Activated CD4-positive, alpha-beta T cell treated with anti-CD3 and anti-CD28 coated beads, Interleukin-2, amount 50 U/mL, for 1 hour (primary cell): ENCODE data around the gene ASF1A.
"Not testable (repeated sequence)": the region's sequence is repeated elsewhere in the genome, so short reads cannot be mapped to it uniquely, and the experiment has no call there.

Experiments
- DNase-seq: peaks from one replicate; pipeline ENCODE4 v3.0.0-alpha.2; 2020

ASF1A gene

GRCh38 chr6:118893807-118894424 is at the start of gene ASF1A:
ASF1A (plus strand) TSS chr6:118894152; CDS start chr6:118894414, 262 bp downstream.
- DNase-seq, result peak; percentile 93

DNA sequence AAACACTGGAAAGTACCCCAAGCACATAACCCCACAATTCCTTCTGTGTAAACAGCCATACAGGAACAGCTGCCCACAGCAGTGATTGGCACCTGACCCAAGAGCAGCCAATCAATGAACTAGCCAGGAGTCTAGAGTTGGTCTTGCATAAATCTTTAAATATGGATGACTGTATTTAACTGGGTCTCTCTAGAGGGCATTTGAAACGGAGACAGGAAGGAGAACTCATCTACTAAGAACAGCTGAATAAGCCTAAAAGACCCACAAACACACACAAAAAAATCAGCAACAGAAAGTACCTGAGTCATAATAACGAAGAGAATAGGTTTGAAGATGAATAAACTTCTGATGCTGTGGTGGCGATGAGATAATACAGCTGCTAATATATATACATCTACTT is 49.0 kb upstream of the ASF1A start:
- no peak for DNase-seq

DNA sequence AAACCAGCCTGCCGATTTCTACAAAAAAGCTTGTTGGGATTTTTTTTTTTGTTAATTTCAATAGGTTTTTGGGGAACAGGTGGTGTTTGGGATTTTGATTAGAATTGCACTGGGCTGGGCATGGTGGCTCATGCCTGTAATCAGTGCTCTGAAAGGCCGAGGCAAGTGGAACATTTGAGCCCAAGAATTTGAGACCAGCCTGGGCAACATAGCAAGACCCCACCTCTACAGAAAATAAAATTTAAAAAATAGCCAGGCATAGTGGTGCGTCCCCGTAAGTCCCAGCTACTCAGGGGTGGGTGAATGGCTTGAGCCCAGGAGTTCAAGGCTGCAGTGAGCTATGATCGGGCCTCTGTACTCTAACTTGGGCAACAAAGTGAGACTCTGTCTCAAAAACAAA is 40.5 kb upstream of the ASF1A start:
- no peak for DNase-seq

- no peak for DNase-seq
Observed at GRCh38 chr6:118856301-118856700, 37.7 kb upstream of the ASF1A start.

- no peak for DNase-seq
Observed at GRCh38 chr6:118859517-118860064, 34.4 kb upstream of the ASF1A start.

DNA sequence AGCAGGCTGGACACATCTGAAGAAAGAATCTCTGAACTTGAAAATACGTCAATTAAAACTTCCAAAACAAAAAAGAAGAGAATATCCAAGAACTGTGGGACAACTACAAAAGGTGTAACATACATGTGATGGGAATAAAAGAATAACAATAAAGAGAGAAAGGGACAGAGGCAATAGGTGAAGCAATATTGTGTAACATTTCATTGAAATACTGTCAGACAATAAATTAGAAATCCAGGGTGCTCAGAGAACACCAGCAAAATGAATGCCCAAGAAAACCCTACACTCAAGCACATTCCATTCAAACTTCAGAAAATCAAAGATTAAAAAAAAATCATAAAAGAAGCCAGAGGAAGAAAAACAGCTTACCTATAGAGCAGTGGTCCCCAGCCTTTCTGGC is 33.6 kb upstream of the ASF1A start:
- no peak for DNase-seq

GRCh38 chr6:118860880-118861279 is 33.1 kb upstream of the ASF1A start:
- no peak for DNase-seq

GRCh38 chr6:118862443-118862842 is 31.5 kb upstream of the ASF1A start:
- no peak for DNase-seq

DNA sequence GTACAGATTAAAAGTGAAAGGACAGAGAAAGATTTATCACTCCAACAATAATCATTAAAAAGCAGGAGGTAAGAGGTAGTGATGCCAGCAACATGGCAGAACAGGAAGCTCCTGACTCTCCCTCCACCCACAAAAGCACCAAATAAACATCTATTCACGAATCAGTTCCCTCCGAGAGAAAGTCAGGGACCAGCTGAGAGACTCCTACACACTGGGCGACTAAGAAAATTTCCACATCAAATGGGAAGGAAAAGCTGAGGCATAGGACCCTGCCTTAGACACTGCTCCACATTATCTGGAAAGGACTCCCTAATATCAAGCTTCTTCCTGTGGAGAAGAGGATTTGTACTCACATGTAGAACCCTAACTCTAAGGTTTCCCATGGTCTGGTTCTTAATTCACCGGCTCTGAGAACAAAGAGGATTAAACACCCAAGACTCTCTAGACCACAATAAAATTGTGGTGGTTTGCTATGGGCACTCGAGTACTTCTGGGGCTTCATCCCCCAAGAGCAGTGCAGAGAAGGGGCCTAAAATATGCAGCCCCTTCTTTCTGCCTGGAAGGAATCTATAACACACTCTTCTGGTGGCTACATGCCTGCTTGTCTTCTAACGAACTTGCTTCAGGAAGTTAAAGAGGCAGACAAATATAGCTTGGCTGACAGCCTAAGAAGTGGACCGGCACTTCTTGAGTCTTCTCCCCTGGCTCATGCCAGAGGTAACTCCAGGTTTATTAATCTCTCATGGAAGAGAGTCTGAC is 29.4 kb upstream of the ASF1A start:
- DNase-seq, result no peak

DNA sequence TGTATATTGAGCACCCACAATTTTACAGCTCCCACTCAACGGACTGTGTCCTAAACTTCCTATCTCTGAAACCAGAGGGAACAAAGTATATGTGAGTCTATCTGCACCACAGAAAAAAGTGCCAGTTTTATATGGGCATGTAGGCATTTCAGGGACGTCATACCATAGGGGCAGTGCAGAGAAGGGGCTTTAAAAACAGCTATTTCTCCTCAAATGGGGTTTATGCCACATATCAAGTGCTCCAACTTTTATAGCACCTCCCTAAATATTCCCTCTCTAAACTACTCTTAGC is 28.9 kb upstream of the ASF1A start:
- no peak for DNase-seq

DNA sequence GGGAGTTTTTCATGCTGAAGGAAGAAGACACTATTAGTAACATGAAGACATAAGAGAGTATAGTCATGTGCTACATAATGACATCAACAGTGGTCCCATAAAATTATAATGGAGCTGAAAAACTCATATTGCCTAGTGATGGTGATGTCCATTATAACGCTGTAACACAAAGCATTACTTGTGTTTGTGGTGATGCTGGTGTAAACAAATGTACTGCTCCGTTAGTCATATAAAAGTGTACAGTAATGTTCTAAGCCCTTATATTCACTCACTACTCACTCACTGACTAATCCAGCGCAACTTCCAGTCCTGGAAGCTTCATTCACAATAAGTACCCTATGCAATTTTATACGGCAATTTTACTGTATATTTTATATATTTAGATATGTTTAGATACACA is 26.8 kb upstream of the ASF1A start:
- no peak for DNase-seq

DNA sequence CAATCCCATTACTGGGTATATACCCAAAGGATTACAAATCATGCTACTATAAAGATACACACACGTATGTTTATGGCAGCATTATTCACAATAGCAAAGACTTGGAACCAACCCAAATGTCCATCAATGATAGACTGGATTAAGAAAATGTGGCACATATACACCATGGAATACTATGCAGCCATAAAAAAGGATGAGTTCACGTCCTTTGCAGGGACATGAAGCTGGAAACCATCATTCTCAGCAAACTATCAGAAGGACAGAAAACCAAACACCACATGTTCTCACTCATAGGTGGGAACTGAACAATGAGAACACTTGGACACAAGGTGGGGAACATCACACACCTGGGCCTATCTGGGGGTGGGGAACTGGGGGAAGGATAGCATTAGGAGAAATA is 25.1 kb upstream of the ASF1A start:
- DNase-seq, result not testable (repeated sequence)

GRCh38 chr6:118869350-118869749 is 24.6 kb upstream of the ASF1A start:
- no peak for DNase-seq

GRCh38 chr6:118869894-118870589 is 23.9 kb upstream of the ASF1A start:
- DNase-seq, result no peak

DNA sequence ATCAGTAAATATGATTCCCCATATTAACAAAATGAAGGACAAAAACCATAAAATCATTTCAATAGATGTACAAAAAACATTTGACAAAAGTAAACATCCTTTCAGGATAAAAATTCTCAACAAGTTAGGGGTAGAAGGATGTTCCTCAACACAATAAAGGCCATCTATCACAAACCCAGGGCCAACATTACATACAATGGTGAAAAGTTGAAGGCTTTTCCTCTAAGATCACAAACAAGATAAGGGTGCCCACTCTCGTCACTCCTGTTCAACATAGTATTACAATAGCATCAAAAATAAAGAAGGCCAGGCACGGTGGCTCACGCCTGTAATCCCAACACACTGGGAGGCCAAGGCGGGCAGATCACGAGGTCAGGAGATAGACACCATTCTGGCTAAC is 22.6 kb upstream of the ASF1A start:
- DNase-seq, result no peak

DNA sequence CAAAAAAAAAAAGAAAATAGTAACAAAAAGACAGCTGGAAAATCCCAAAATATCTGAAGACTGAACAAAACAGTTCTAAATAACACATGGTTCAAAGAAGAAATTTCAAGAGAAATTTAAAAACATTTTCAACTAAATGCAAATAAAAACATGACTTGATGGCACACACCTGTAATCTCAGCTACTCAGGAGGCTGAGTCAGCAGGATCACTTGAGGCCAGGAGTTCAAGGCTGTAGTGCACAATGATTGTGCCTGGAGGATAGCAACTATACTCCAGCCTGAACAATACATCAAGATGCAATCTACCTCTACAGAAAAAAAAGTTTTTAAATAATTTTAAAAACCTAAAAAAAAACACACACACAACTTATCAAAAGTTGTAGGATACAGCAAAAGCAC is 21.6 kb upstream of the ASF1A start:
- DNase-seq, result no peak

GRCh38 chr6:118872726-118873125 is 21.2 kb upstream of the ASF1A start:
- no peak for DNase-seq

- DNase-seq, result no peak
Observed at GRCh38 chr6:118873239-118873638, 20.7 kb upstream of the ASF1A start.

DNA sequence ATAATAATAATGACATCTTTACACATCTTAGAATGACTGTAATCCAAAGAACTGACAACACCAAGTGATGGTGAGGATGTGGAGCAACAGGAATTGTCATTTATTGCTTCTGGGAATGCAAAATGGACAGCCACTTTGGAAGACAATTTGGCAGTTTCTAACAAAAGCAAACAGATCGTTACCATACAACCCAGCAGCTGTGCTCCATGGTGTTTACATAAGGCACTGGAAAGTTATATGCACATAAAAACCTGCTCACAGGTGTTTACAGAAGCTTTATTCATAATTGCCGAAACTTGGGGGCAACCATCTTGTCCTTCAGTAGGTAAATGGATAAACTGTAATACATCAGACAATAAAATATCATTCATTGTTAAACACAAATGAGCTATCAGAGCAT is 18.3 kb upstream of the ASF1A start:
- no peak for DNase-seq

DNA sequence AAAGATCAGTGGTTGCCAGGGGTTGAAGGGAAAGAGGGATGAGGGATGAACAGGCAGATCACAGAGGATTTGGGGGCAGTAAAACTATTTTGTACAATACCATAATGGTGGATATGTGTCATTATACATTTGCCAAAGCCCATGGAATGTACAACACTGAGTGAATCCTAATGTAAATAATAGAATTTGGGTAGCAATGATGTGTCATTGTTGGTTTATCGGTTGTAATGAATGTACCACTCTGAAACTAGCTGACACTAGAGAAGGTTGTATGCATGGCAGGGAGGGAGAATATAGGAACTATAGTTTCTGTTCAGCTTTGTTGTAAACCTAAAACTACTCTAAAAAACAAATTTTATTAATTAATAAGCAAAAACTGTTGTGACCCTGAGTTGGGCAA is 17.8 kb upstream of the ASF1A start:
- DNase-seq, result no peak

- no peak for DNase-seq
Observed at GRCh38 chr6:118876814-118877213, 17.1 kb upstream of the ASF1A start.

DNA sequence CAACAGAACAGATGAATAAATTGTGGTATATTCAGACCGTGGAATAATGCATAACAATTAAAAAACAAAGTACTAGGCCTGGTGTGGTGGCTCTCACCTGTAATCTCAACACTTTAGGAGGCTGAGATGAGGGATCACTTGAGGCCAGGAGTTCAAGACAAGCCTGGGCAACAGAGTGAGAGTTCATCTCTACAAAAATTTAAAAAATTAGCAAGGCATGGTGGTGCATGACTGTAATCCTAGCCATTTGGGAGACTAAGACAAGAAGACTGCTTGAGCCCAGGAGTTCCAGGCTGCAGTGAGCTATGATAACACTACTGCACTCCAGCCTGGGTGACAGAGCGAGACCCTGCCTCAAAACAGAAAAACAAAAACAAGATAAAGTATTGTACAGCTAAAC is 16.1 kb upstream of the ASF1A start:
- no peak for DNase-seq

- no peak for DNase-seq
Observed at GRCh38 chr6:118881440-118882313, 12.3 kb upstream of the ASF1A start.
